Activated naive CD4-positive, alpha-beta T cell treated with anti-CD3 and anti-CD28 coated beads, Interleukin-2, amount 10 ng/mL, durations not matched to agents 7 days and 5 days (primary cell): ENCODE data around the gene ZNF677.
"Not testable (repeated sequence)": the region's sequence is repeated elsewhere in the genome, so short reads cannot be mapped to it uniquely, and the experiment has no call there.

Experiments used
- CTCF ChIA-PET: fragments of 350-600 bp; sonication (Branson Sonifier 250); formaldehyde crosslinking; loops from one replicate; lab custom pipeline; 2021; ENCODE audit warnings: antibody characterized with exemption; lab: Charles Lee
- DNase-seq: peaks from one replicate; pipeline ENCODE4 v3.0.0-alpha.2; 2020
- H3K27ac Mint-ChIP-seq: one replicate; pipeline ENCODE4 v1.8.0; 2021; ENCODE audit warnings: mild to moderate bottlenecking, moderate library complexity, mixed read lengths
- H3K27me3 Mint-ChIP-seq: one replicate; pipeline ENCODE4 v1.8.0; 2021; ENCODE audit warnings: mild to moderate bottlenecking, mixed read lengths
- H3K36me3 Mint-ChIP-seq: one replicate; pipeline ENCODE4 v1.8.0; 2021; ENCODE audit warnings: mixed read lengths
- H3K4me1 Mint-ChIP-seq: one replicate; pipeline ENCODE4 v1.8.0; 2021; ENCODE audit warnings: mixed read lengths
- H3K4me3 Mint-ChIP-seq: one replicate; pipeline ENCODE4 v1.8.0; 2021; ENCODE audit warnings: mild to moderate bottlenecking, moderate library complexity, mixed read lengths
- H3K9me3 Mint-ChIP-seq: one replicate; pipeline ENCODE4 v1.8.0; 2021; ENCODE audit warnings: mixed read lengths

The ZNF677 gene

DNA sequence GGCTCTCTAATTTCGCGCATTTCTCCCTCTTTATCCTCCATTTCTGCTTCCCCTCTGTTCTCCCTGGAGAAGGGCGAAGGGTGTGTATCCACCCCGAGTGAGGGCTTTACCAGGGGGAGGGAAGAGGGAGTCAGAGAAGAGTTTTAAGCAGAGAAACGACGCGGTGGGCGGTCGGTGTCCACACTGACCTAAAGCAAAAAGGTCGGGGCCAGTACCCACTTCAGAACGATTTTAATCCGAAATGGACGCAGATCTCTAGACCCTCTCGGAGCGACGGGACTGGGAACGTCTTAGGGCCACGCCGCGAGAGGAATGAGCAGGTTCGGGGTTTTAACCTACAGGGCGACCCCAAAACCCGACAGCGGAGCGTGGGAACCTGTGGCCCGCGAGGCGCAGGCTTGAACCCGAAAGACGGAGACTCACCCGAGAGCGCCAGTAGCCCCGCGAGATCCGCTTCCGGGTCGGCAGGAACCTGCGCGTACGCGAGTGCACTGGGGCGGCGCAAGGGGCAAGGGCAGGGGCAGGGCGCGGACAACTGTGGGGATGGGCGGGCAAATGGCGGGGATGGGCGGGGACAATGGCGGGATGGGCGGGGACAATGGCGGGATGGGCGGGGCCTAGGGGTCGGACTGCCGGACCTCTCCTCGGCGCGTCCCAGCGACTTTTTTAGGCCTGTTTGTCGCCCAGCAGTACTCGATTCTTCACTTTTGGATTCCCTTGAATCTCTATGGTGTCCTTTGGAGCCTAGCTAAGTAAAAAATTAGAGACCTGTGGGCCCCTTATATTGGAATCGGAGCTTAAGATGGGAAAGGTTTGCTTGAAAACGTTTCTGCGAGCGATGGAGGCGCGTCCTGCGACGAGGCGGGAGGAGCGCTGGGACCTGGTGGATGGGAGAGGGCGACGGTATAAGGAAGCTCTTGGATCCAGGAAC lies at the start of gene ZNF677:
Gene ZNF677, minus strand, starts transcription at position 463 of the 931 bp plus-strand sequence. CDS start 3,323 bp downstream, outside the sequence.
- DNase-seq = peak; percentile 91
- Mint-ChIP-seq H3K9me3 (peaks cover 51% of the 10 kb centered on the region), H3K27me3 (no peaks in the 10 kb centered on the region), H3K4me1 (peaks cover 13% of the 10 kb centered on the region), H3K36me3 (peaks cover 34% of the 10 kb centered on the region), H3K27ac (peak within 1 kb of the TSS; percentile 81), H3K4me3 (peak within 1 kb of the TSS; percentile 84)
- CTCF ChIA-PET = no interaction called here

DNA sequence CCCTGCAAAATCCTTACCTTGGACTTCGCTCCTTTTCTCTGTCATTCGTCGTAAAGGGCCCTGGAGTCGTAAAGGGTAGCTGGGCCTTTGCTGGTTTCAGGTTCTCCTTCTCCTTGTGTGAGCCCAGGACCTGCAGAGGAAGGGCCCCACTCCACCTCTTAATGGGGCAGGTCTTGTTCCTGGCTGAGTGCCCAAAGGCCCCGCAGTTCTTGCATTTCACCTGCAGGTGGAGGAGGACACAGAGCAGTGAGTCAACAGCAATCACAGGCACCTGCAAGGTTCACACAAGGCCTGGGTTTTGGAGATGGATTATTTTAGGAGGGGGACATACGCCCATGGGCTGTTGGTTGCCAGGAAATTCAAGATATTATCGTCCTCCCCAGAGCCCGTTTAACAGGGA lies 46.7 kb upstream of the ZNF677 start:
- CTCF ChIA-PET, DNase-seq, H3K36me3 Mint-ChIP-seq, H3K27ac Mint-ChIP-seq, H3K4me1 Mint-ChIP-seq, H3K4me3 Mint-ChIP-seq, H3K27me3 Mint-ChIP-seq: not testable (repeated sequence)
- H3K9me3 Mint-ChIP-seq = peaks cover 39% of the 10 kb centered on the region

DNA sequence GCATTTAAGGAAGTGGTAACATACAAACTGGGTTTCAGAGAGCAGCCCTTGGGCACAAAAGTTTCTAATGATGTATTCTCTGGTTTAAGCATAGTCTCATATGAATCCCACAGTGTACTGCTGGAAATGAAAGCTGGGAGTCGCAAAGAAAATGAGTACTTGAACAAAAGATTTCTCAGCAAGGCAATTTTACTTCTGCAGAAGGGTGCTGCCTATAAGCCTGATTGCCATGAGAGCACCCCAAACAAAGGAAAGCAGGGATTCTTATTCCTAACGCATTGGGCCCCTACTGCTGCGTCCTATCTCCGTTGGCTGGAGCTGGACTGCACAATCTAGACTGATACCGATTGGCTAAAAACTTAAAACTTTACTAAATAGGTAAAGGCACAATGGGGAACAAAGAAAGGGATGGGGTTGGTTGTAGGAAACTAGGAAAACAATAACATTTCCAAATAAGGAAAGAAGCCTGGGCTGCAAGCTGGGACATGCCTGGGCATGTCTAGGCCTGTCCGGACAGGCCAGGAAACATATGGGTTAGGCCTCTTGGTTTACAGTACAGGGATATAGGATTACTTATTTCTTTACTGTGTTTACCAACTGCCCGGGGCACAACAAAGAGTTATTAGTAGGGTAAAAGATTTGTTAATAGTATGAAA lies 40.2 kb upstream of the ZNF677 start:
- Mint-ChIP-seq H3K27me3 (no peaks in the 10 kb centered on the region), H3K4me1 (no peaks in the 10 kb centered on the region), H3K36me3 (peaks cover 1% of the 10 kb centered on the region), H3K9me3 (peaks cover 56% of the 10 kb centered on the region), H3K27ac (no peak overlapping the region), H3K4me3 (no peak overlapping the region)
- CTCF ChIA-PET = no interaction called here
- no peak for DNase-seq

DNA sequence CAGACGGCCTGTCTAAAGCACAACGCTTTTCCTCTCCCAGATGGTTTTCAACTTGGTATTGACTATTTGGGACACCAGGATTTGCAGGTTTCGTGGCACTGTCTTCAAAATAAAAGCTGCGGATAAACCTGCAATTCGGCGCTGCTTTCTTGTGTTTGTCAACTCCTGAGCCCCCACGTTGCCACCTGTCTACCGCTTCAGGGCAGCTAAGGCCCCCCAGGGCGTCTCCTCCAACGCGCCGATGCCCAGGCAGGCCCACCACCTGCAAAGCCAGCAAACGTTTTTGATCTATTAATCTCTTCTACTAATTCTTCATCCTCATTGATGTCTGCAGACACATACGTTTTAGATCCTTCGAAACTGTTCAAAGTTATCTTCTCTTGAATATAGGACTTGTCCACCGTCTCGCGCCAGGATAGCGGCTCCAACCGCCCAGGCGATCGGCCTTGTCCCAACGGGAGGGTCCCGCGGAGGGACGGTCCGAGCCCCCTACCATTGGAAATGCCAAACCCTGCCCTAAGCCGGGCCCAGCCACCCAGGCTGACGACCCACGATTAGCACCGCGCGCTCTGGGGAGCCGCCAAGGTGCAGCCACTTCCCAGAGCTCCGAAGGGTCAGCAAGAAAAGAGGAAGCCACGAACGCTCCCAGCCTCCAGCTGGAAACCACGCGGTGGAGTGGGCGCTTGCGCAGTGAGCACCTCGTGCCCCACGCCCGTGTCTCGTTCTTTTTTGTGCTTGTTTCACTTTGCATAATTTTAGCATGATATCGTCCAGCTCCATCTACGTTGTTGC lies 36.3 kb upstream of the ZNF677 start:
- H3K4me3 Mint-ChIP-seq = no peak overlapping the region
- no peaks in the 10 kb centered on the region for H3K4me1 Mint-ChIP-seq
- H3K36me3 Mint-ChIP-seq = peaks cover 1% of the 10 kb centered on the region
- no peaks in the 10 kb centered on the region for H3K27me3 Mint-ChIP-seq
- DNase-seq = no peak
- H3K9me3 Mint-ChIP-seq = peaks cover 56% of the 10 kb centered on the region
- CTCF ChIA-PET = no interaction called here
- H3K27ac Mint-ChIP-seq = no peak overlapping the region

DNA sequence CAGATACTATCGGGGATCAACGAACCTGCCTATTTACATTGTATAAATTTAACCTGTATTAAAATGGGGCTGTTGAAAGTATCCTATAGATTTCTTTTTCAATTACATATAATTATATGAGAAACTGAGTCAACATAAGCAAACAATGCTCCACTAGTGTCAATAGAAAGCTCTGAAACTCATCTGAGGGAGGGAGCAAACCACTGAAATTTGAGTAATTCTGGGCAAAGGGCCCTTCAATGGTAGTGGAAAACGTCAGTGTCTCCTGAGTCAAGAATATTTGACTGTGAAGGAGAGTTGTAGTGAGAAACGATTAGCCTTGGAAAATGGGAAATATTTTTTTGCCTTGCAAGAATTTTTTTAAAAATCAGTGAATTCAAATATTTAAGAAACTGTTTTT lies 30.4 kb upstream of the ZNF677 start:
- no peaks in the 10 kb centered on the region for H3K4me1 Mint-ChIP-seq
- no peaks in the 10 kb centered on the region for H3K27me3 Mint-ChIP-seq
- H3K9me3 Mint-ChIP-seq = peaks cover 38% of the 10 kb centered on the region
- H3K36me3 Mint-ChIP-seq = no peaks in the 10 kb centered on the region
- no peak overlapping the region for H3K4me3 Mint-ChIP-seq
- DNase-seq = no peak
- no peak overlapping the region for H3K27ac Mint-ChIP-seq
- CTCF ChIA-PET = no interaction called here

DNA sequence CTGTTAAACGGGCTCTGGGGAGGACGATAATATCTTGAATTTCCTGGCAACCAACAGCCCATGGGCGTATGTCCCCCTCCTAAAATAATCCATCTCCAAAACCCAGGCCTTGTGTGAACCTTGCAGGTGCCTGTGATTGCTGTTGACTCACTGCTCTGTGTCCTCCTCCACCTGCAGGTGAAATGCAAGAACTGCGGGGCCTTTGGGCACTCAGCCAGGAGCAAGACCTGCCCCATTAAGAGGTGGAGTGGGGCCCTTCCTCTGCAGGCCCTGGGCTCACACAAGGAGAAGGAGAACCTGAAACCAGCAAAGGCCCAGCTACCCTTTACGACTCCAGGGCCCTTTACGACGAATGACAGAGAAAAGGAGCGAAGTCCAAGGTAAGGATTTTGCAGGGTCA lies 27.3 kb upstream of the ZNF677 start:
- H3K36me3 Mint-ChIP-seq, H3K4me1 Mint-ChIP-seq, H3K27ac Mint-ChIP-seq, DNase-seq, CTCF ChIA-PET, H3K27me3 Mint-ChIP-seq, H3K4me3 Mint-ChIP-seq: not testable (repeated sequence)
- H3K9me3 Mint-ChIP-seq = peaks cover 39% of the 10 kb centered on the region

DNA sequence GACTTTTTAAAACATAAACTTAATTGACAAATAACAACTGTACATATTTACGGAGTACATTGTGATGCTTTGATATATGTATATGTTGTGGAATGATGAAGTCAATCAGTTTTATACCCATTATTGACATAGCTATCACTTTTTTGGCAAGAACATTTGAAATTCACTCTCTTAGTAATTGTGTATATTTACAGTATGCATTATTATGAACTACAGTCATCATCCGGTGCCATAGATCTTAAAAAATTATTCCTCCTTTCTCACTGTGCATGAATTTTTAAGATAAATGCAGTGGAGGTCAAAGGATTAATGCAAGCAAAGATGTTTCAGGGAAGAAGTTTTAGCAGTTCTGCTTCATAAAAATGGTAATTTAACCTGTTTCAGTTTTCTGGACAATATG lies 20.8 kb upstream of the ZNF677 start:
- H3K36me3 Mint-ChIP-seq = peaks cover 2% of the 10 kb centered on the region
- no peaks in the 10 kb centered on the region for H3K4me1 Mint-ChIP-seq
- no peaks in the 10 kb centered on the region for H3K27me3 Mint-ChIP-seq
- H3K4me3 Mint-ChIP-seq = no peak overlapping the region
- H3K9me3 Mint-ChIP-seq = peaks cover 51% of the 10 kb centered on the region
- DNase-seq = no peak
- H3K27ac Mint-ChIP-seq = no peak overlapping the region
- CTCF ChIA-PET = no interaction called here

DNA sequence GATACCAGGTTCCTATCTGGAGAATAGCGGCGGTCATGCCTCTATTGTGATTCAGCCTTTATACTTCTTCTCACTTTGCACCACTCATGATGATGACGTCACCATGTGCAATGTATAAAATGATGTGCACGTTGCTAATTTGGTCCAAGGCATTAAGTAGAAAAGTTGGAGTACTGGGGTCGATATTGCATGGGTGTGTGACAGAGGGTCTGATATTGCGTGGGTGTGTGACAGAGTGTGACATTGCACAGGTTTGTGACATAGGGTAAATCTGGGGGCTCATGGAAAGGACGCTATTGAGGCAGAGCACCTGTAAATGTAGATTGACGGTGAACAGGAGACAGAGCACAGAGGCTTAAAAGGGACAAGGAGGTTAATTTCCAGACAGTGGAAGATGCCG lies 17.4 kb upstream of the ZNF677 start:
- H3K27ac Mint-ChIP-seq = no peak overlapping the region
- no peak overlapping the region for H3K4me3 Mint-ChIP-seq

DNA sequence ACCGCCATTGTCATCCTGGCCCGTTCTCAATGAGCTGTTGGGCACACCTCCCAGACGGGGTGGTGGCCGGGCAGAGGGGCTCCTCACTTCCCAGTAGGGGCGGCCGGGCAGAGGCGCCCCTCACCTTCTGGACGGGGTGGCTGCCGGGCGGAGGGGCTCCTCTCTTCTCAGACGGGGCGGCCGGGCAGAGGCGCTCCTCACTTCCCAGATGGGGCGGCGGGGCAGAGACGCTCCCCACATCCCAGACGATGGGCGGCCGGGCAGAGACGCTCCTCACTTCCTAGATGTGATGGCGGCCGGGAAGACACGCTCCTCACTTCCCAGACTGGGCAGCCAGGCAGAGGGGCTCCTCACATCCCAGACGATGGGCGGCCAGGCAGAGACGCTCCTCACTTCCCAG lies 15.2 kb upstream of the ZNF677 start:
- DNase-seq, H3K4me1 Mint-ChIP-seq, H3K4me3 Mint-ChIP-seq, H3K36me3 Mint-ChIP-seq, H3K27me3 Mint-ChIP-seq, H3K27ac Mint-ChIP-seq, CTCF ChIA-PET: not testable (repeated sequence)
- peaks cover 47% of the 10 kb centered on the region for H3K9me3 Mint-ChIP-seq

More for the DNA sequence above, 17.4 kb upstream of the ZNF677 start:
- DNase-seq = no peak
- CTCF ChIA-PET = no interaction called here
- H3K4me1 Mint-ChIP-seq = no peaks in the 10 kb centered on the region
- peaks cover 47% of the 10 kb centered on the region for H3K9me3 Mint-ChIP-seq
- no peaks in the 10 kb centered on the region for H3K36me3 Mint-ChIP-seq
- no peaks in the 10 kb centered on the region for H3K27me3 Mint-ChIP-seq

DNA sequence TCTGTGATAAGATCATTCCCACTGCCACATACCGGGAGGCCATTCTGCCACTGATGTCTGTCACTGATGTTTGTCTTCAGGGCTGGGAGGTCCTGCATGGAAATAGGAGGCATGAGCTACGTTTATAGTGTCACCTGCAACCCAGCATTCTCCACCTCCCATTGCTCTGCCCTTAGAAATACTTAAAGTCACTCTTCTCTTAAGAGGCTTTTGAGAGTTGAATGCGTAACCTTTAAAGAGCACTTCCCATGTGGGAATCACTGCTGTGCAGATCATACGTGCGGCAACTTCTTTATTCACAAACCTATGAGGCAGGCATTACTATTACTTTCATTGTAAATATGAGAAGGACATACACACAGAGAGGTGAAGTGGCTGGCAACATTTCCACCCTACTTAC lies 12.9 kb upstream of the ZNF677 start, which contains the start of gene VN1R4:
Gene VN1R4, minus strand, starts transcription at position 101 of the 400 bp plus-strand sequence. Its CDS starts 58 bp downstream, at position 43.
- peaks cover 45% of the 10 kb centered on the region for H3K9me3 Mint-ChIP-seq
- H3K36me3 Mint-ChIP-seq, H3K27me3 Mint-ChIP-seq, CTCF ChIA-PET, H3K4me3 Mint-ChIP-seq, H3K4me1 Mint-ChIP-seq, H3K27ac Mint-ChIP-seq, DNase-seq: not testable (repeated sequence)

DNA sequence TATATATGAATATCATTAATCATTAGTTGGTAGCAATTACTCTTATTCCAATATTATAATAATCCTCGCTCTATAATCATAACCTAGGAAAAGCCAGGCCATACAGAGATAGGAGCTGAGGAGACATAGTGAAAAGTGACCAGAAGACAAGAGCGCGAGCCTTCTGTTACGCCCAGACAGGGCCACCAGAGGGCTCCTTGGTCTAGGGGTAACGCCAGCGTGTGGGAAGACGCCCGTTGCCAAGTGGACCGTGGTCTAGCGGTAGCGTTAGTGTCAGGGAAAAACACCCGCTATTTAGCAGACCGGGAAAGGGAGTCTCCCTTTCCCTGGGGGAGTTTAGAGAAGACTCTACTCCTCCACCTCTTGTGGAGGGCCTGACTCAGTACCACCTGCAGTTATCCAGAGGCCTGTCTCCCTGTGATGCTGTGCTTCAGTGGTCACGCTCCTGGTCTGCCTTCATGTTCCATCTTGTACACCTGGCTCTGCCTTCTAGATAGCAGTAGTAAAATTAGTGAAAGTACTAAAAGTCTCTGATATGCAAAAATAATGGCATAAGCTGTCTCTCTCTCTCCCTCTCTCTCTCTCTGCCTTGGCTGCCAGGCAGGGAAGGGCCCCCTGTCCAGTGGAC lies 3.2 kb upstream of the ZNF677 start, which contains the start of gene VN1R2:
Gene VN1R2, plus strand, starts transcription at position 578 of the 628 bp plus-strand sequence. CDS start 84 bp downstream, outside the sequence.
- DNase-seq, H3K27ac Mint-ChIP-seq, H3K27me3 Mint-ChIP-seq, H3K36me3 Mint-ChIP-seq, H3K4me3 Mint-ChIP-seq, CTCF ChIA-PET: not testable (repeated sequence)
- peaks cover 13% of the 10 kb centered on the region for H3K4me1 Mint-ChIP-seq
- peaks cover 41% of the 10 kb centered on the region for H3K9me3 Mint-ChIP-seq

DNA sequence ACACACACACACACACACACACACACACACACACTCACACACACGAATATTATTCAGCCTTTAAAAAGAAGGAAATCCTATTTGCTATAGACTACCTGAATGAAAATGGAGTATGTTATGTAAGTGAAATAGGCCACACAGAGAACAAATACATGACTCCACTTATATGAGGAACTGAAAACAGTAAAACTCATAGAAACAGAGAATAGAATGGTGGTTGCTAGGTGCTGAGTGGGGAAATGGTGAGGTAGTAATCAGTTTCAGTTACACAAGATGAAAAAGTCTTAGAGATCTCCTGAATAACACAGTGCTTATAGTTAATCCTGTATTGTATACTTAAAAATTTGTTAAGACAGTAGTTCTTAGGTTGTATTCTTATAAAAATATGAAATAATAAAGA lies 8.2 kb downstream of the ZNF677 start:
- no peak overlapping the region for H3K27ac Mint-ChIP-seq
- CTCF ChIA-PET = no interaction called here
- H3K36me3 Mint-ChIP-seq = peaks cover 35% of the 10 kb centered on the region
- H3K9me3 Mint-ChIP-seq = peaks cover 55% of the 10 kb centered on the region
- no peaks in the 10 kb centered on the region for H3K27me3 Mint-ChIP-seq
- no peak overlapping the region for H3K4me3 Mint-ChIP-seq
- no peak for DNase-seq
- no peaks in the 10 kb centered on the region for H3K4me1 Mint-ChIP-seq

DNA sequence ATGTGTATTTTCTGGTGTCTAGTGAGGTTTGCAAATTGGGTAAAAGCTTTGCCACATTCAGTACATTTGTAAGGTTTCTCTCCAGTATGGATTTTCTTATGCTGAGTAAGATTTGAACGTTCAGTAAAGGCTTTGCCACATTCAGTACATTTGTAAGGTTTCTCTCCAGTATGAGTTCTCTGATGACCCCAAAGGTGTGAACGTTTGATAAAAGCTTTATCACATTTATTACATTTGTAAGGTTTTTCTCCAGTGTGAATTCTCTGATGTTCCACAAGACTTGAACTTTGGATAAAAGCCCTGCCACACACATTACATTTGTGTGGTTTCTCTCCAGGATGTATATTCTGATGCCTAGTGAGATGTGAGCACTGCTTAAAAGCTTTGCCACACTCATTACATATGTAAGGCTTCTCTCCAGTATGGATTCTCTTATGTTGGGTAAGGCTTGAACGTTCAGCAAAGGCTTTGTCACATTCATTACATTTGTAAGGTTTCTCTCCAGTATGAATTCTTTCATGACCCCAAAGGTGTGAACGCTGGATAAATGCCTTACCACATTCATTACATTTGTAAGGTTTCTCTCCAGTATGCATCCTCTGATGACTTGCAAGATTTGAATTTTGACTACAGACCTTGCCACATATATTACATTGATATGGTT lies 17.4 kb downstream of the ZNF677 start:
- CTCF ChIA-PET = no interaction called here
- H3K27ac Mint-ChIP-seq = no peak overlapping the region

More for the DNA sequence above, 17.4 kb downstream of the ZNF677 start:
- Mint-ChIP-seq H3K27me3 (no peaks in the 10 kb centered on the region), H3K4me1 (no peaks in the 10 kb centered on the region), H3K4me3 (no peak overlapping the region), H3K36me3 (peaks cover 31% of the 10 kb centered on the region), H3K9me3 (peaks cover 71% of the 10 kb centered on the region)
- DNase-seq = no peak
